ENCODE data around the gene EBLN1.

EBLN1 gene

DNA sequence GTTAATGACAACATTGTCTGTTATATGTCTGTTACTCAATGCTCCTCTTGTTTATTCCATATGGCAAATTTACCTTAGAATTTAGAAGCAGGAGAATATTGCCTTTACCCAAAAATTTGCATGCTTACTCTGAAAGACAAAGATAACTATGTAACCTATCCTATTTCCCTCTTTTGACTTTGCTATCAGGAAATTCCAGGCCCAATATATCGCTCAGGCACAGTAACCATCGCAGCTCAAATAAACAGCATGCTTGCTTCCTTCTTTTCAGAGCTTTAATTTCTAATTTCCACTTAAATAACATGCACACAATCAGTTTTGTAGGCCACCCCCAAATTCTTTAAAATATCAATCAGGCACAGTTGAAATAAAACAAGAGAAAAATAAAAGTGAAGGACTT is 57.8 kb downstream of the EBLN1 start:
- H3K36me3 ChIP-seq (ENCODE audit: control insufficient read depth, insufficient read depth, low read length) = no peaks in the 10 kb centered on the region
- DNase-seq (ENCODE audit: extremely low read depth, insufficient read length) = no peak
- H3K27me3 ChIP-seq (replicated peaks; ENCODE audit: control insufficient read depth, insufficient read depth, low read length) = no peaks in the 10 kb centered on the region
- no peak overlapping the region for H3K4me3 ChIP-seq (replicated peaks; ENCODE audit: low read depth, low read length)
- TF ChIP-seq CTCF (IDR thresholded peaks at IDR 0.05; ENCODE audit: insufficient read depth, low read length, poor library complexity, severe bottlenecking) = no peak

DNA sequence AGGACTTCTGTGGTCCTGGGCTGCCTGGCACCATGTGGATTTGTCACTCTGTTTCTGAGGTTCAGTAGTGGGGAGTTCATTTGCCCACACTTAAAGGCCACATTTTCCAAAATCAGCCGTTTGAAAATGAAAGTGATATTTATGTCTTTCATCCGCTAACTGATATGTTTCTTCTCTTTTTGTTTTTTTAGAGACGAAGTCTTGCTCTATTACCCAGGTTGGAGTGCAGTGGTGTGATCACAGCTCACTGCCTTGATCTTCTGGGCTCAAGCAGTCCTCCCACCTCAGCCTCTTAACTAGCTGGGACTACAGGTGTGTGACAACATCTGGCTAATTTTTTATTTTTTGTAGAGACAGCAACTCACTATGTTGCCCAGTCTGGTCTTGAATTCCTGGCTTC is 58.6 kb downstream of the EBLN1 start:
- Histone ChIP-seq H3K4me3 (replicated peaks; ENCODE audit: low read depth, low read length) (no peak overlapping the region), H3K36me3 (ENCODE audit: control insufficient read depth, insufficient read depth, low read length) (no peaks in the 10 kb centered on the region), H3K27me3 (replicated peaks; ENCODE audit: control insufficient read depth, insufficient read depth, low read length) (no peaks in the 10 kb centered on the region)
- no peak for DNase-seq (ENCODE audit: extremely low read depth, insufficient read length)
- TF ChIP-seq CTCF (IDR thresholded peaks at IDR 0.05; ENCODE audit: insufficient read depth, low read length, poor library complexity, severe bottlenecking) = no peak

Data from GM06990 (cell line).